Adrenal gland (tissue), 5 donors: ENCODE data around the gene CREG1.

Experiments
- CTCF ChIP-seq, 6 experiments: fragments of 450-650 bp in 4 of 6; fragments of 200-600 bp in 2 of 6; sonication (generic) in 1 of 6; IDR thresholded peaks; 1 replicate in 5 of 6; 2 replicates in 1 of 6; pipeline versions ENCODE4 v1.5.1 to v1.8.0; 2016 to 2021; ENCODE audit warnings: antibody characterized with exemption in 6 of 6, mild to moderate bottlenecking in 2 of 6, moderate library complexity in 1 of 6
- POLR2A ChIP-seq, 2 donors: fragments of 450-650 bp; IDR thresholded peaks; one replicate each; pipeline ENCODE4 v1.6.1; 2017; ENCODE audit warnings: antibody characterized with exemption in 2 of 2, mild to moderate bottlenecking in 2 of 2, moderate library complexity in 1 of 2
- donor health status: DM: no; HTN: no; CAD: no.

DNA sequence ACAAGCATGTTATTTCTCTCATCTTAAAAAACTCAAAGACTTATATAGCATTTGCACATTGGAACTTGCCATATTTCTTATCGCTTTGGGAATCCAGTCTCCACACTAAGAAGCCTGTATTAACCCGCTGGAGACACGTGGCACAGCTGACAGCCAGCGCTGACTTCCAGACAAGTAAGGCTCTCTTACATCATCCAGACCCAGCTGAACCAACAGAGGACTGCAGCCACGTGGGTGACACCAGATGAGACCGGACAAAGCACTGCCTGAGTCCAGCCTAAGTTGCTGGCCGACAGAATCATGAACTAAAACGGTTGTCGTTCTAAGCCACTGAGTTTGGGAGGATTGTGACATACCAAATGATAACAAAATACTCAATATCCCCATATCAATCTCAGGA is 28.9 kb downstream of the CREG1 start:
- TF ChIP-seq CTCF (IDR thresholded peaks at IDR 0.05), result no peak
- TF ChIP-seq POLR2A (IDR thresholded peaks at IDR 0.05), result no peak
